K562 (cell line): ENCODE results near the gene DPEP1. TPM values are rescaled to one million over a fixed set of nuclear protein-coding genes. Genes with fewer than 3 reads are reported as not detected.
A peak's percentile ranks its signal among the peaks of the same experiment; 100 is the strongest.

Experiments
- CTBP1 ChIP-seq: fragments of 450-650 bp; IDR thresholded peaks from 2 replicates; pipeline ENCODE4 v1.6.1; 2016; ENCODE audit warnings: borderline replicate concordance
- E2F4 ChIP-seq: sonication (generic); formaldehyde crosslinking; IDR thresholded peaks from 2 replicates; pipeline ENCODE4 v1.8.0; 2022; ENCODE audit warnings: mild to moderate bottlenecking, low read depth, missing genetic modification reagents
- ELF4 ChIP-seq: fragments of 450-650 bp; formaldehyde crosslinking; IDR thresholded peaks from 2 replicates; pipeline ENCODE4 v1.4.0; 2022; ENCODE audit warnings: missing genetic modification characterization
- ELK3 ChIP-seq: fragments of 450-650 bp; formaldehyde crosslinking; IDR thresholded peaks from 2 replicates; pipeline ENCODE4 v1.4.0; 2020; ENCODE audit warnings: mild to moderate bottlenecking
- HIVEP1 ChIP-seq: fragments of 250-450 bp; sonication (Bioruptor Pico); IDR thresholded peaks from 2 replicates; pipeline ENCODE4 v1.4.0; 2020; ENCODE audit warnings: mild to moderate bottlenecking
- ILF3 ChIP-seq: fragments of 450-650 bp; IDR thresholded peaks from 2 replicates; pipeline ENCODE4 v1.6.1; 2018; ENCODE audit warnings: antibody characterized with exemption, mild to moderate bottlenecking, moderate library complexity, borderline replicate concordance
- MEF2A ChIP-seq: IDR thresholded peaks from 2 replicates; pipeline ENCODE4 v1.6.1; 2011; ENCODE audit warnings: low read depth, mild to moderate bottlenecking, low read length, moderate library complexity; ENCODE audit not compliant: control insufficient read depth
- SIRT6 ChIP-seq: IDR thresholded peaks from one replicate; pipeline ENCODE4 v1.6.1; 2012; ENCODE audit warnings: low read depth, mild to moderate bottlenecking, control low read depth, inconsistent platforms, low read length, moderate library complexity
- TAF15 ChIP-seq: fragments of 200-400 bp; formaldehyde crosslinking; IDR thresholded peaks from 2 replicates; pipeline ENCODE4 v1.6.1; 2017; ENCODE audit warnings: mild to moderate bottlenecking, low read depth, low read length, moderate library complexity
- TCF3 ChIP-seq: sonication (generic); formaldehyde crosslinking; IDR thresholded peaks from 2 replicates; pipeline ENCODE4 v1.4.0; 2020; ENCODE audit warnings: mild to moderate bottlenecking, missing genetic modification reagents
- ZFX ChIP-seq: sonication (generic); formaldehyde crosslinking; IDR thresholded peaks from 2 replicates; pipeline ENCODE4 v1.8.0; 2022; ENCODE audit warnings: mild to moderate bottlenecking, missing genetic modification reagents, moderate library complexity
- ZNF408 ChIP-seq: fragments of 250-450 bp; sonication (Bioruptor Pico); IDR thresholded peaks from 2 replicates; pipeline ENCODE4 v1.4.0; 2020; ENCODE audit warnings: low read depth, mild to moderate bottlenecking, moderate library complexity
- polyA plus RNA-seq, 8 experiments: library from polyadenylated mRNA; depleted of rRNA in 4 of 8; stranded (reverse) in 5 of 8; unstranded in 3 of 8; fragments of >200 nt; fragmentation: Nextera tagmentation in 2 of 8; fragmentation: Illumina TruSeq in 1 of 8; extraction: Ambion mirVana in 2 of 8; extraction: Trizol in 1 of 8; gene quantifications; 2 replicates each; pipeline versions ENCODE4 v1.2.1 to v1.2.3, GENCODE V29; 2011 to 2014; ENCODE audit warnings: inconsistent platforms in 1 of 8, missing spikeins in 1 of 8
- total RNA-seq, 7 experiments: library from RNA; depleted of rRNA in 6 of 7; stranded (reverse); fragments of >200 nt in 6 of 7; fragmentation: Illumina TruSeq in 2 of 7; extraction: Trizol in 2 of 7; gene quantifications; 2 replicates each; pipeline versions ENCODE4 v1.2.1 to v1.2.3, GENCODE V29; 2011 to 2021; ENCODE audit warnings: low replicate concordance in 1 of 7
- TF ChIP-seq, protein P1 (sequence below): fragments of 200-600 bp; sonication (generic); IDR thresholded peaks from one replicate; pipeline ENCODE4 v1.6.1; 2012; ENCODE audit warnings: mild to moderate bottlenecking, low read depth, low read length, inconsistent platforms

The DPEP1 gene
- total and polyA plus RNA-seq, 9 of the 15 experiments (the other 6 are each of a cell fraction or from before 2014, with no cell fraction given), result 0.14 to 0.31 (median 0.20) TPM; not detected in 6

- TF ChIP-seq, protein P1, sequence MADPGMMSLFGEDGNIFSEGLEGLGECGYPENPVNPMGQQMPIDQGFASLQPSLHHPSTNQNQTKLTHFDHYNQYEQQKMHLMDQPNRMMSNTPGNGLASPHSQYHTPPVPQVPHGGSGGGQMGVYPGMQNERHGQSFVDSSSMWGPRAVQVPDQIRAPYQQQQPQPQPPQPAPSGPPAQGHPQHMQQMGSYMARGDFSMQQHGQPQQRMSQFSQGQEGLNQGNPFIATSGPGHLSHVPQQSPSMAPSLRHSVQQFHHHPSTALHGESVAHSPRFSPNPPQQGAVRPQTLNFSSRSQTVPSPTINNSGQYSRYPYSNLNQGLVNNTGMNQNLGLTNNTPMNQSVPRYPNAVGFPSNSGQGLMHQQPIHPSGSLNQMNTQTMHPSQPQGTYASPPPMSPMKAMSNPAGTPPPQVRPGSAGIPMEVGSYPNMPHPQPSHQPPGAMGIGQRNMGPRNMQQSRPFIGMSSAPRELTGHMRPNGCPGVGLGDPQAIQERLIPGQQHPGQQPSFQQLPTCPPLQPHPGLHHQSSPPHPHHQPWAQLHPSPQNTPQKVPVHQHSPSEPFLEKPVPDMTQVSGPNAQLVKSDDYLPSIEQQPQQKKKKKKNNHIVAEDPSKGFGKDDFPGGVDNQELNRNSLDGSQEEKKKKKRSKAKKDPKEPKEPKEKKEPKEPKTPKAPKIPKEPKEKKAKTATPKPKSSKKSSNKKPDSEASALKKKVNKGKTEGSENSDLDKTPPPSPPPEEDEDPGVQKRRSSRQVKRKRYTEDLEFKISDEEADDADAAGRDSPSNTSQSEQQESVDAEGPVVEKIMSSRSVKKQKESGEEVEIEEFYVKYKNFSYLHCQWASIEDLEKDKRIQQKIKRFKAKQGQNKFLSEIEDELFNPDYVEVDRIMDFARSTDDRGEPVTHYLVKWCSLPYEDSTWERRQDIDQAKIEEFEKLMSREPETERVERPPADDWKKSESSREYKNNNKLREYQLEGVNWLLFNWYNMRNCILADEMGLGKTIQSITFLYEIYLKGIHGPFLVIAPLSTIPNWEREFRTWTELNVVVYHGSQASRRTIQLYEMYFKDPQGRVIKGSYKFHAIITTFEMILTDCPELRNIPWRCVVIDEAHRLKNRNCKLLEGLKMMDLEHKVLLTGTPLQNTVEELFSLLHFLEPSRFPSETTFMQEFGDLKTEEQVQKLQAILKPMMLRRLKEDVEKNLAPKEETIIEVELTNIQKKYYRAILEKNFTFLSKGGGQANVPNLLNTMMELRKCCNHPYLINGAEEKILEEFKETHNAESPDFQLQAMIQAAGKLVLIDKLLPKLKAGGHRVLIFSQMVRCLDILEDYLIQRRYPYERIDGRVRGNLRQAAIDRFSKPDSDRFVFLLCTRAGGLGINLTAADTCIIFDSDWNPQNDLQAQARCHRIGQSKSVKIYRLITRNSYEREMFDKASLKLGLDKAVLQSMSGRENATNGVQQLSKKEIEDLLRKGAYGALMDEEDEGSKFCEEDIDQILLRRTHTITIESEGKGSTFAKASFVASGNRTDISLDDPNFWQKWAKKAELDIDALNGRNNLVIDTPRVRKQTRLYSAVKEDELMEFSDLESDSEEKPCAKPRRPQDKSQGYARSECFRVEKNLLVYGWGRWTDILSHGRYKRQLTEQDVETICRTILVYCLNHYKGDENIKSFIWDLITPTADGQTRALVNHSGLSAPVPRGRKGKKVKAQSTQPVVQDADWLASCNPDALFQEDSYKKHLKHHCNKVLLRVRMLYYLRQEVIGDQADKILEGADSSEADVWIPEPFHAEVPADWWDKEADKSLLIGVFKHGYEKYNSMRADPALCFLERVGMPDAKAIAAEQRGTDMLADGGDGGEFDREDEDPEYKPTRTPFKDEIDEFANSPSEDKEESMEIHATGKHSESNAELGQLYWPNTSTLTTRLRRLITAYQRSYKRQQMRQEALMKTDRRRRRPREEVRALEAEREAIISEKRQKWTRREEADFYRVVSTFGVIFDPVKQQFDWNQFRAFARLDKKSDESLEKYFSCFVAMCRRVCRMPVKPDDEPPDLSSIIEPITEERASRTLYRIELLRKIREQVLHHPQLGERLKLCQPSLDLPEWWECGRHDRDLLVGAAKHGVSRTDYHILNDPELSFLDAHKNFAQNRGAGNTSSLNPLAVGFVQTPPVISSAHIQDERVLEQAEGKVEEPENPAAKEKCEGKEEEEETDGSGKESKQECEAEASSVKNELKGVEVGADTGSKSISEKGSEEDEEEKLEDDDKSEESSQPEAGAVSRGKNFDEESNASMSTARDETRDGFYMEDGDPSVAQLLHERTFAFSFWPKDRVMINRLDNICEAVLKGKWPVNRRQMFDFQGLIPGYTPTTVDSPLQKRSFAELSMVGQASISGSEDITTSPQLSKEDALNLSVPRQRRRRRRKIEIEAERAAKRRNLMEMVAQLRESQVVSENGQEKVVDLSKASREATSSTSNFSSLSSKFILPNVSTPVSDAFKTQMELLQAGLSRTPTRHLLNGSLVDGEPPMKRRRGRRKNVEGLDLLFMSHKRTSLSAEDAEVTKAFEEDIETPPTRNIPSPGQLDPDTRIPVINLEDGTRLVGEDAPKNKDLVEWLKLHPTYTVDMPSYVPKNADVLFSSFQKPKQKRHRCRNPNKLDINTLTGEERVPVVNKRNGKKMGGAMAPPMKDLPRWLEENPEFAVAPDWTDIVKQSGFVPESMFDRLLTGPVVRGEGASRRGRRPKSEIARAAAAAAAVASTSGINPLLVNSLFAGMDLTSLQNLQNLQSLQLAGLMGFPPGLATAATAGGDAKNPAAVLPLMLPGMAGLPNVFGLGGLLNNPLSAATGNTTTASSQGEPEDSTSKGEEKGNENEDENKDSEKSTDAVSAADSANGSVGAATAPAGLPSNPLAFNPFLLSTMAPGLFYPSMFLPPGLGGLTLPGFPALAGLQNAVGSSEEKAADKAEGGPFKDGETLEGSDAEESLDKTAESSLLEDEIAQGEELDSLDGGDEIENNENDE, result no peak
- TF ChIP-seq SIRT6 (peak; percentile 23), MEF2A (no peak), ELF4 (CRISPR knock-in tag) (no peak), CTBP1 (peak; percentile 34), TAF15 (peak; percentile 94), ZNF408 (CRISPR knock-in tag) (no peak), ILF3 (peak; percentile 22; the same call in 1 of the 2 replicates), ZFX (peak; percentile 29), HIVEP1 (CRISPR knock-in tag) (0 out of 2 replicates have a peak, but pooled peaks have one; percentile 23), TCF3 (CRISPR knock-in tag) (no peak), ELK3 (CRISPR knock-in tag) (no peak), E2F4 (CRISPR knock-in tag) (peak; percentile 13; the same call in 1 of the 2 replicates)
Measured at GRCh38 chr16:89565506-89566372, 47.7 kb upstream of the DPEP1 start (continued).
